WTC11 (cell line): ENCODE results near the gene ARL5B. TPM values are rescaled to one million over a fixed set of nuclear protein-coding genes. Genes with fewer than 3 reads are reported as not detected.

Source experiments
- total RNA-seq: library from RNA; stranded (reverse); gene quantifications from 3 replicates; pipeline ENCODE4 v1.2.3, GENCODE V29; 2021

Gene ARL5B
- total RNA-seq, 1 experiment from 2014 or later = 44.1 TPM

Other genes with a start within 250 kb of the ARL5B start
- gene NSUN6, start 7.8 kb upstream of the ARL5B start, total RNA-seq = 14.7 to 15.5 TPM (median 15.1 TPM) in 3 replicates